OCI-LY7 (cell line): ENCODE measurements around the gene FOXN3.

ENCODE experiments used
- CTCF ChIP-seq: fragments of 200-600 bp; sonication (generic); conservative IDR thresholded peaks from 2 replicates; pipeline ENCODE4 v1.5.1; 2014; ENCODE audit warnings: mild to moderate bottlenecking, antibody characterized with exemption, low read length, moderate library complexity, mixed read lengths
- EZH2phosphoT487 ChIP-seq: fragments of 200-600 bp; sonication (generic); IDR thresholded peaks from 2 replicates; pipeline ENCODE4 v1.6.1; 2018; ENCODE audit warnings: low read depth, borderline replicate concordance, mild to moderate bottlenecking, mixed run types, antibody characterized with exemption, low read length, moderate library complexity, mixed read lengths

DNA sequence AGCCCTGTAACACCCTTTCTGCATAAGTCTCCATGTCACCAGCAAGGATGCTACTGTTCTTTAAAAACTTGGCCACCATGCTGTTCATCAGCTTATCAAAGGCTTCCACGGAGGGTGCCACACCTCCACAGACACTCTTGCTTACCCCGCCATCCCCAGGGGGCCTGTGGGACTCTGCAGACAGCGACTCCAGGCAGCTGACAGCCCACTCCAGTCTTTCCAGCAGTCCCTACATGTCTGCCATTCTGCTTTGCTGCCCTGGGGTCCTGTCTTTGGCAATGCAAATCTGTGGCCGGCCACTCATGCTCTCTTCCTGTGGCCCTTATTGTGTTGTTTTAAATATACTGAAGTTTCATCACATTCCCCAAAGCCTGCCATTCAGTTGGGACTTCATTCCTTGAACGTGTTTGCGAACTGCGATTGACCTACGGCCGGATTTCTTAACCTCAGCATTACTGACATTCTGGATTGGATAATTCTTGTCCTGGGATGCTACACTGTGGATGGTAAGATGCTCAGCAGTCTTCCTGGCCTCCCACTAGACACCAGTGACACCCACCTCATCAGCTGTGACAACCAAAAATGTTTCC, 125.6 kb downstream of the FOXN3 start:
- TF ChIP-seq CTCF (no peak), EZH2phosphoT487 (no peak)
